ENCODE results near the gene STARD7.
"Not testable (repeated sequence)": the region's sequence is repeated elsewhere in the genome, so short reads cannot be mapped to it uniquely, and the experiment has no call there.

Gene STARD7, protein sequence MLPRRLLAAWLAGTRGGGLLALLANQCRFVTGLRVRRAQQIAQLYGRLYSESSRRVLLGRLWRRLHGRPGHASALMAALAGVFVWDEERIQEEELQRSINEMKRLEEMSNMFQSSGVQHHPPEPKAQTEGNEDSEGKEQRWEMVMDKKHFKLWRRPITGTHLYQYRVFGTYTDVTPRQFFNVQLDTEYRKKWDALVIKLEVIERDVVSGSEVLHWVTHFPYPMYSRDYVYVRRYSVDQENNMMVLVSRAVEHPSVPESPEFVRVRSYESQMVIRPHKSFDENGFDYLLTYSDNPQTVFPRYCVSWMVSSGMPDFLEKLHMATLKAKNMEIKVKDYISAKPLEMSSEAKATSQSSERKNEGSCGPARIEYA

GRCh38 chr2:96208143-96209010 is at the start of gene STARD7:
STARD7 (minus strand) TSS chr2:96208827; CDS start chr2:96208434, 393 bp downstream.
- peak; percentile 99 for DNase-seq (ENCODE audit: low read depth)

DNA sequence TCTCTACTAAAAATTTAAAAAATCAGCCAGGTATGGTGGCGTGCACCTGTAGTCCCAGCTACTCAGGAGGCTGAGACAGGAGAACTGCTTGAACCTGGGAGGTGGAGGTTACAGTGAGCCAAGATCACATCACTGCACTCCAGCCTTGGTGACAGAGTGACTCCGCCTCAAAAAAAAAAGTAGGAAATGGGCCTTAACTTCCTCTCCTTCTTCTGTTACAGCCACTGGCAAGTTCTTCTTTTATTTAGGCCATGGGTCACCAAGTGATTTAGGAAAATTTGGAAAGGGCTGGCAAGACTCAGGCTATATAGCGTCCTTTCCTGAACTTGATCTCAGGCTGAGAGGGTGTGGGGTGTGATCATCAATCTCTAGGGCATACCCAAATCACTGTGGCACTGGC is 49.1 kb upstream of the STARD7 start:
- DNase-seq (ENCODE audit: low read depth) = not testable (repeated sequence)

DNA sequence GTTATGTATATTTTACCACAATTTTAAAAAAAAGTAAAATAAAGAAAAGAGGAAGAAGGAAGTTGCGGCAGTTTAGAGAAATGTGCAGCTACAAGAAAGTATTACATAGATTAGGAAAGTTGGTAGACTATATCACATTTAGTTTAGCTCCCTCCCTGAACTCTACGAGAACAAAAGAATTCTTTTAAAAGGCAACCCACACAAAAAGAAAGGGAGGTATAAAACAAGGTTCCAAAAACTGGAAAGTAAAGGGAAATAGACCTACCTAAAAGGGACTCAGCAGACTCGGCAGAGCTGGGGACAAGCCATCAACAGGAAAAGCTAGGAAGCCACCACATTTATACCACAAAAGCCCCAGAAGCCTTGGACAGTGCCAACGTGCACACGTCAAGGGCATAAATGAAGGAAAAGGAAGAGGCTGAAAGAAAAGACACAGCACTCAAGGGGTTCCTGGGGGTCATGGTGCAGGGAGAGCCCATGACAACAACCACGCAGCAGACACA is 48.0 kb upstream of the STARD7 start:
- DNase-seq (ENCODE audit: low read depth) = no peak

DNA sequence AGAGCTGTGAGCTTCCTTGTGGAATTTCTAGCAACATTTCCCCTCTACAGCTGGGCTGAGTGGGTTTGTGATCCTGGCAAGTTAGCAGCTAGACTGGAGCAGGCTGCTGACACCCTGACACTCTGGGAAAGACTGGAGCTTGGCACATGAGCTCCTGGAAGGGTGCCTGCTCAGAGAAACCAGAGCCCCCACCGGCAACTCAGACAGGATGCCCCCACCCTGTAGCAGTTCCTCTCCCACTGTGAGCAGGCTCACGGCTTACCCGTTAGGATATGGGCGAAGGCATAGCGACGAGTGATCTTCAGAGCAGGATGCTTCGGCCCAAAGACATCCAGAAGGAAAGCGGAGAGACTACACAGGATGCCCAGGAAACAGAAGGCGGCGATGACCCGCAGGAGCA is 45.9 kb upstream of the STARD7 start:
- no peak for DNase-seq (ENCODE audit: low read depth)

GRCh38 chr2:96253006-96253405 is 44.4 kb upstream of the STARD7 start:
- no peak for DNase-seq (ENCODE audit: low read depth)

DNA sequence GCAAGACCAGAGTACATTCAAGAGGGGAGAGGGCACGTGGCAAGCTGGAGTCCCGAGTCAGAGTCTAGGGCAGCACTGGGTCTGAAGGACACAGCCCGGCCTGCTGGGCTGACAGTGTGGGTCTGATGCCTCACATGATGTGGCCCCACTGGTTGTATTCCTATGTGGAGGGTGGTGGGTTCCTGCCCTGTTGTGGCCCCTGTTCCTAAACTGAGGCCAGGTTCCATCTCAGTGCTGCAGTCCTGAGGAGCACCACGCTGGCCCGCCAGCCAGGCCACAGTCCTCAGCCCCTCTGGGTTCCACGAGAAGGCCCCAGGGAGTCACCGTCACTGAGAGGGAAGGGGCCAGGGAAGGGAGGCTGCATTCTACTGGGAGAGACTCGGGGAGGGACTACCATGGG is 43.9 kb upstream of the STARD7 start:
- DNase-seq (ENCODE audit: low read depth) = no peak

GRCh38 chr2:96251721-96252292 is 43.2 kb upstream of the STARD7 start:
- DNase-seq (ENCODE audit: low read depth) = peak; percentile 96

DNA sequence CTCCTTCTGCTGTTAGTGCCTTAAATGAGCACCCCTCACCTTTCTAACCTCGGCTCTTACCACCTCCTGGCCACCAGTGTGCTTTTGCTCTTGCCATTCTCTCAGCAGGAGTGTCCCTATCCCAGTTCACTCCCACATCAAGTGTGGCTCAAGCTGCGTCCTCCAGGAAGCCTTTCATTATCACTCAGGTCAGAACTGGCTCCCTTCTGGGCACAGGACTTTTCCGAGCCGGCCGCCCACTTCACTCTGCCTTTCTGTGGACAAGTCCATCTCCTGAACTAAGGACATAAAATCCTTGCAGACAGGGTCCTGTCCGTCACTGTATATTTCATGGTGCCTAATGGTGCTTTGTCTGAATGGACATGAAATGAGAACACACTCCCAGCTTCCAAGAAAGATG is 41.6 kb upstream of the STARD7 start:
- DNase-seq (ENCODE audit: low read depth) = no peak

- DNase-seq (ENCODE audit: low read depth) = no peak
Measured at GRCh38 chr2:96249654-96250053, 41.0 kb upstream of the STARD7 start.

DNA sequence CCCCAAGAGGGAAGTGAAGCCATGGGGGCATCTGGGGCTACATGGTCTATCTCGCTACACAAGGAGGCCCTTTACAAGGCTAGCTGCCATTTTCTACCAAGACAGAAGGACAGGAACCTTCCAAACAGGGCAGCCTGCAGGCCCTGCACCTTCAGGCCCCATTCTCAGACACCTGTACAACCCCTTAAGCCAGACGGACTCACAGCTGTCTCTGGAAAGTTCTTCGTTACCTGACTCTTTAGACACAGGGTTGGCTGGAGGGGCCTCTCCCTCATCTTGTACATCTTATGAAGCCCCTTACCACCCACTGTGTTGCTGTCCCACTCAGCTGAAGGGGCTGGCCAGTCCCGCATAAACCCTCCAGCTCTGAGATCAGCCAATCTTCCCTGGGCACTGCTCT is 40.0 kb upstream of the STARD7 start:
- no peak for DNase-seq (ENCODE audit: low read depth)

GRCh38 chr2:96247896-96248295 is 39.3 kb upstream of the STARD7 start:
- DNase-seq (ENCODE audit: low read depth) = no peak

GRCh38 chr2:96247009-96247408 is 38.4 kb upstream of the STARD7 start:
- DNase-seq (ENCODE audit: low read depth) = no peak

DNA sequence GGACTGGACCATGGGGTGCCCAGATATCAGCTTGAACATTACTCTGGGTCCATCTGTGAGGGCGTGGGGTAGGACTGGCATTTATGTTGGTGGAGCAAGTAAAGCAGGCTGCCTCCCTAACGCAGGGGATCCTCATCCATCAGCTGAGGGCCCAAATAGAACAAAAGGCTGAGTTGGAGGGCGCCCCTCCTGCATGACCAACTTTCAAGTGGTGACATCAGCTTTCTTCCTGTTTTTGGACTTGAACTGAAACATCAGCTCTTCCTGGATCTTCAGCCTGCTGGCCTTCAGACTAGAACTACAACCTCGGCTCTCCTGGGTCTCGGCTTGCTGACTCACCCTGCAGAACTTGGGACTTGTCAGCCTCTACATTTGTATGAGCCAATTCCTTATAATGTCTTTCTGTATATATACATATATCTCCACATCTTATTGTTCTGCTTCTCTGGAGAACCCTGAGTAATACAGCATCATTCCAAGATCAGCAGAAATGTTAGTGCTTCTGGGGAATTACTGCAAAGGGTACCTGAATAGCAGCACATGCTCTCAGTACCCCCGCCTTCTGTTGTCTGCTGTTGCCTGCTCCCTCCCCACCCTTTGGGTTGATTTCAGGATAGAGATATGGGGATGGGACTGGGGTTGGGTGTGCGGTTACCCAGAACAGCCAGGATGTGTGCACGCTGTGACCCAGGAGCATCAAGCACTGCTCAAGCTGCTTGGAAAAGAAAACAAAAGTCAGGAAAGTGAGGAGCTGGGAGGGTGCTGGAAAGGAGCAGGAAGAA is 37.2 kb upstream of the STARD7 start:
- DNase-seq (ENCODE audit: low read depth) = peak; percentile 69

DNA sequence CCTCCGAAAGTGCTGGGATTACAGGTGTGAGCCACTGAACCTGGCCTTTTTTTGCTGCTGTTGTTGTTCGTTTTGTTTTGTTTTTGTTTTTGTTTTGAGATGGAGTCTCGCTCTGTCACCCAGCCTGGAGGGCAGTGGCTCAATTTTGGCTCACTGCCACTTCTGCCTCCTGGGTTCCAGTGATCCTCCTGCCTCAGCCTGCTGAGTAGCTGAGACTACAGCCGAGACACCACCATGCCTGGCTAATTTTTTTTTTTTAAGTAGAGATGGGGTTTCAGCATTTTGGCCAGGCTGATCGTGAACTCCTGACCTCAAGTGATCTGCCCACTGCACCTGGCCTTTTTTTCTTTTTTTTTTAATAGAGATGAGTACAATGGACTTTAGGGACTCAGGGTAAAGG is 35.2 kb upstream of the STARD7 start:
- no peak for DNase-seq (ENCODE audit: low read depth)

- peak; percentile 93 for DNase-seq (ENCODE audit: low read depth)
Measured at GRCh38 chr2:96241900-96242611, 33.4 kb upstream of the STARD7 start.

DNA sequence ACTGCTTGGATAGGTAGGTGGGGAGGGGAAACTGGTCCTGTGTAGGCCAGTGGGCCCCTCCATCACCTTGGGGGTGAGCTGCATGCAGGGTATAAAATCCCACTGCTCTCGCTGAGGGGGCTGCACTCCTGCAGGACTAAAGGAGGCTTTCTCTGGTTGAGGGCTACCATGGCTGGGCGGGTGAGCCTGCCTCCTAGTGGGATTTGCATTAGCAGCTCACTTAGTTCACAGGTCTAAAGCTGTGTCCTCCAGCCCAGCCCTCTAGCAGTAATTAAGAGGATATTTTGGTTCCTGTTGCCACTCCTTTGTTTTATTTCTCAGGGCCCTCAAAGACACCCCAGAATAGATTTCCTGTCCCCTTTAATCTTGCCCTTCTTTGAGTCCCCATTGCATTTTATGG is 32.6 kb upstream of the STARD7 start:
- DNase-seq (ENCODE audit: low read depth) = no peak

DNA sequence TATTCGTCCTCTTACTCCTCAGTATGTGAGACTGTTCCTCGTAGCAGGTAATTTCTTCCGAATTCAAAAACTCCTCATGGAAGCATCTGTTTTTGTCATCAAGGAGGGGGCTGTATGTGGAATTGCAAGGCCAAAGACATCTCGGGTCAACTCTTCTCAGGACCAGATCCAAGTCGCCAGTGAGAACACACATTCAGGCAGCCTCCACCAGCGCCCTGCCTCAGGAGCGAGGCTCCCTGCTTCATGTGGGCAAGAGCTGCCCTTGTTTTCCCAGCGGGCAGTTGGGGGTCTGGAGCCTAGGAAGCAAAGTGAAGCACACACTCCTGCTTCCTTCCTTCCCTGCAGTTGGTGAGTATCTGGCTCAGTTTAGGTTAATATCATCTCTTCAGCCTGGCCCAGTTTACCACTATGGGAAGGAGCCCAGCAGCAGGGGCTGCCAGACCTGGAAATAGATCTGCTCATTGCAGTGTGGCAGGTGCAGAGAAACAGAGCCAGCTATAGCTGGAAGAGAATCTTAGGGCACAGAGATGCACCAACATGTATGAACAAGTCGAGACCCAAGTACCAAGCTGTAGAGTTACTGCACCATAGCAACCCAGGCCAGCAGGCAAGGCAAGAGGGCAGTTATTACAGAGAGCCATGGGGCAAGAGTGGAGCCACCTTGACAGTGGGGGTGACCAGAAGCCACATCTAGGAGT is 31.9 kb upstream of the STARD7 start:
- DNase-seq (ENCODE audit: low read depth) = no peak

GRCh38 chr2:96239745-96240264 is 31.2 kb upstream of the STARD7 start:
- no peak for DNase-seq (ENCODE audit: low read depth)

- DNase-seq (ENCODE audit: low read depth) = no peak
Measured at GRCh38 chr2:96239091-96239490, 30.5 kb upstream of the STARD7 start.

- no peak for DNase-seq (ENCODE audit: low read depth)
Measured at GRCh38 chr2:96238266-96238665, 29.6 kb upstream of the STARD7 start.

Data from ELR (cell line).